Sigmoid colon (tissue), 7 donors: ENCODE measurements around the gene FNDC8. TPM values are rescaled to one million over a fixed set of nuclear protein-coding genes. Genes with fewer than 3 reads are reported as not detected.

Source experiments
- DNase-seq: peaks from one replicate; pipeline ENCODE4 v3.0.0-alpha.2; 2019
- H3K27ac ChIP-seq, 4 donors: fragments of 200-600 bp; sonication (generic); one replicate each; pipeline ENCODE4 v1.5.1; 2016 to 2019; ENCODE audit warnings: mild to moderate bottlenecking in 1 of 4
- H3K27me3 ChIP-seq, 3 donors: fragments of 200-600 bp; sonication (generic); one replicate each; pipeline ENCODE4 v1.5.1; 2019; ENCODE audit warnings: mild to moderate bottlenecking in 1 of 3
- H3K36me3 ChIP-seq, 4 donors: fragments of 200-600 bp; sonication (generic); one replicate each; pipeline ENCODE4 v1.5.1; 2016 to 2019
- H3K4me1 ChIP-seq, 4 donors: fragments of 200-600 bp; sonication (generic); one replicate each; pipeline ENCODE4 v1.5.1; 2017 to 2019
- H3K4me3 ChIP-seq, 4 donors: fragments of 200-600 bp; sonication (generic); one replicate each; pipeline ENCODE4 v1.5.1; 2017 to 2019; ENCODE audit warnings: mild to moderate bottlenecking in 2 of 4, moderate library complexity in 1 of 4
- H3K9me3 ChIP-seq, 4 donors: fragments of 200-600 bp in 3 of 4; sonication (generic) in 3 of 4; one replicate each; pipeline versions ENCODE4 v1.5.1 to v1.6.1; 2013 to 2019
- CTCF ChIP-seq, 4 experiments: fragments of 450-650 bp in 3 of 4; fragments of 200-600 bp in 1 of 4; IDR thresholded peaks; one replicate each; pipeline ENCODE4 v1.5.1; 2016 to 2019; ENCODE audit warnings: antibody characterized with exemption in 4 of 4, mild to moderate bottlenecking in 3 of 4, moderate library complexity in 2 of 4
- EP300 ChIP-seq, 4 donors: sonication (generic); formaldehyde crosslinking; IDR thresholded peaks; one replicate each; pipeline ENCODE4 v1.6.1; 2017; ENCODE audit warnings: antibody characterized with exemption in 4 of 4
- POLR2A ChIP-seq, 2 donors: fragments of 450-650 bp; IDR thresholded peaks; one replicate each; pipeline ENCODE4 v1.6.1; 2016; ENCODE audit warnings: antibody characterized with exemption in 2 of 2, mild to moderate bottlenecking in 2 of 2, moderate library complexity in 2 of 2
- POLR2AphosphoS5 ChIP-seq, 4 donors: sonication (generic); formaldehyde crosslinking; IDR thresholded peaks; one replicate each; pipeline ENCODE4 v1.6.1; 2017; ENCODE audit warnings: antibody characterized with exemption in 4 of 4
- WGBS, 2 donors: extraction: QIAGEN DNeasy Blood & Tissue Kit; methylation state at CpG; one replicate each; pipeline ENCODE4 v1.1.7; 2013; 5-methylcytosine and 5-hydroxymethylcytosine counted together
- intact Hi-C: fragments of 100-400 bp; cut with DNase I; formaldehyde crosslinking; loops from one replicate; pipeline ENCODE4 v1.15.1; 2023
- polyA plus RNA-seq, 3 donors: library from polyadenylated mRNA; stranded (reverse); fragments of 200-250 nt; gene quantifications; one replicate each; pipeline ENCODE4 v1.2.3, GENCODE V29; 2013
- total RNA-seq, 4 donors: library from RNA; depleted of rRNA; stranded (reverse); fragments of >200 nt; gene quantifications; one replicate each; pipeline ENCODE4 v1.1.0, GENCODE V29; 2016
- donor health status: healthy with polysubstance abuse.
- donor health status: Bipolar disorder and iron deficiency.
- donor health status: healthy.

FNDC8 gene
- total and polyA plus RNA-seq, 7 donors = not detected

GRCh38 chr17:35154196-35155165 lies 33.1 kb downstream of the FNDC8 start:
- no peak for DNase-seq
- no peaks in the 10 kb centered on the region for H3K36me3 ChIP-seq
- TF ChIP-seq EP300 (IDR thresholded peaks at IDR 0.05) = no peak
- TF ChIP-seq POLR2A (IDR thresholded peaks at IDR 0.05) = no peak
- TF ChIP-seq CTCF (IDR thresholded peaks at IDR 0.05) = no peak
- no peak for TF ChIP-seq POLR2AphosphoS5 (IDR thresholded peaks at IDR 0.05)
- H3K4me3 ChIP-seq = no peak overlapping the region
- no peaks in the 10 kb centered on the region for H3K27me3 ChIP-seq
- no peaks in the 10 kb centered on the region for H3K9me3 ChIP-seq
- no peaks in the 10 kb centered on the region for H3K4me1 ChIP-seq
- H3K27ac ChIP-seq = no peak overlapping the region
- WGBS, 2 donors = 89 to 92% methylated on average over 13 of the region's 13 CpGs
- intact Hi-C loops = no loop called here

- Histone ChIP-seq H3K27me3 (no peaks in the 10 kb centered on the region), H3K4me1 (no peaks in the 10 kb centered on the region), H3K36me3 (no peaks in the 10 kb centered on the region), H3K9me3 (no peaks in the 10 kb centered on the region), H3K4me3 (no peak overlapping the region), H3K27ac (no peak overlapping the region)
- TF ChIP-seq POLR2A (IDR thresholded peaks at IDR 0.05) (no peak), POLR2AphosphoS5 (IDR thresholded peaks at IDR 0.05) (no peak), EP300 (IDR thresholded peaks at IDR 0.05) (no peak), CTCF (IDR thresholded peaks at IDR 0.05) (no peak)
- intact Hi-C loops = no loop called here
- DNase-seq = peak; percentile 22
- WGBS, 2 donors = 96% methylated on average over 7 of the region's 7 CpGs
Observed at GRCh38 chr17:35155246-35155645, 33.8 kb downstream of the FNDC8 start.

DNA sequence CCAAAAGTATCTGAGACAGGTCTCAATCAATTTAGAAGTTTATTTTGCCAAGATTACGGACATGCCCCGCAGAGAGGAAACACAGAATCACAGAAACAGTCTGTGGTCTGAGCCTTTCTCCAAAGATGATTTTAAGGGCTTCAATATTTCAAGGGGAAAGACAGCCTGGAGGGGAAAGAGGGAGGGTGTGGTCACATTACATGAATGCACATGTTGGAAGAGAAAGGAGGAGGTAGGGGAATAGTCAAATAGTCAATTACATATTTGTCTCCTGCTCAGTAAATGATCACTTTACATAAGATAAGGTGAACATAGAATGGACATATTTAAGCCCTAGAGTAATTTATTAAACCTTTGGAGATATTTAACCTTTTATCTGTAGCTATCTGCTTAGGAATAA lies 38.5 kb downstream of the FNDC8 start:
- Histone ChIP-seq H3K27me3 (no peaks in the 10 kb centered on the region), H3K27ac (no peak overlapping the region), H3K36me3 (no peaks in the 10 kb centered on the region), H3K9me3 (no peaks in the 10 kb centered on the region), H3K4me3 (no peak overlapping the region), H3K4me1 (no peaks in the 10 kb centered on the region)
- 82 to 83% methylated on average over 2 of the region's 2 CpGs for WGBS, 2 donors
- DNase-seq = no peak
- TF ChIP-seq POLR2A (IDR thresholded peaks at IDR 0.05) (no peak), CTCF (IDR thresholded peaks at IDR 0.05) (no peak), POLR2AphosphoS5 (IDR thresholded peaks at IDR 0.05) (no peak), EP300 (IDR thresholded peaks at IDR 0.05) (no peak)
- intact Hi-C loops = loop anchor here (10.0 kb wide), 1 partner anchor 585 kb away; no protein-coding TSS in a partner anchor

DNA sequence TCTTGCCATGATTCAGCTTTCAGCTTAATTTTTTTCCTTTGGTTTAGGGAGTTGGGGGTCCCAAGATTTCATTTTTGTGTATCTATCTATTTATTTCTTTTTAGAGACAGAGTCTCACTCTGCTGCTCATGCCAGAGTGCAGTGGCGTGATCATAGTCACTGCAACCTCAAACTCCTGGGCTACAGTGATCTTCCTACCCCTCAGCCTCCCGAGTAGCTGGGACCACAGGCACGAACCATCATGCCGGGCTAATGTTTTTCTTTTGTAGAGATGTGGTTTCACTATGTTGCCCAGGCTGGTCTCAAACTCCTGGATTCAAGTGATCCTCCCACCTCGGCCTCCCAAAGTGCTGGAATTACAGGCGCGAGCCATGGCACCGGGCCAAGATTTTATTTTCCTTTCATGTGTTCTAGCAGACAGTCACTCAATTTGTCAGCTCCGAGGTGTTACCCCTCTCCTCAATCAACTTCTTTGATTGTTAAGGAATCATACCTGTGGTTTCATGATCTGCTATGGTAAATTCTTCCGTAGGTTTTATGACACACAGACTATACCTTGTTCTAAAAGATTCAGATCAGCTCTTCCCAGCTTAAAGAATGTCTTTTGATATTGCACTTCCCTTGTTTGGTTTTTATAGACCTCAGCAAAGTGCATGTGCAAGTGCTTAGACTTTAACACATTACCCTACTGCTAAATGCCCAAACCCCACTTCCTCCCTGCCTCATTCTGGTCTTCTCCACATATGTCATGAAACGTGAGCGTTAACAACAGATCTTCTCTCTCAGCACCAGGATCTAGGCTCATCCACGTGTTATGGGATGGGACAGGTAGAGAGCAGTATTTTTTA lies 39.2 kb downstream of the FNDC8 start:
- Histone ChIP-seq H3K9me3 (no peaks in the 10 kb centered on the region), H3K4me1 (no peaks in the 10 kb centered on the region), H3K36me3 (no peaks in the 10 kb centered on the region), H3K27ac (no peak overlapping the region), H3K4me3 (no peak overlapping the region), H3K27me3 (no peaks in the 10 kb centered on the region)
- WGBS, 2 donors = 54 to 68% methylated on average over 13 of the region's 13 CpGs
- TF ChIP-seq POLR2A (IDR thresholded peaks at IDR 0.05) (no peak), EP300 (IDR thresholded peaks at IDR 0.05) (no peak), POLR2AphosphoS5 (IDR thresholded peaks at IDR 0.05) (no peak), CTCF (IDR thresholded peaks at IDR 0.05) (no peak)
- intact Hi-C loops = loop anchor here (10.0 kb wide), 1 partner anchor 584 kb away; no protein-coding TSS in a partner anchor
- DNase-seq = no peak
